HG03097 (cell line): ENCODE measurements around the gene MARCHF2.
"Not testable (repeated sequence)": the region's sequence is repeated elsewhere in the genome, so short reads cannot be mapped to it uniquely, and the experiment has no call there.

ENCODE experiments used
- ATAC-seq: cut with Tn5 transposase; IDR thresholded peaks from one replicate; pipeline ENCODE4 v1.9.1; 2021; ENCODE audit not compliant: unreplicated experiment, low FRiP score

The MARCHF2 gene

GRCh38 chr19:8404391-8405151, 8.5 kb upstream of the MARCHF2 start:
- ATAC-seq = no peak

GRCh38 chr19:8410718-8411117, 2.4 kb upstream of the MARCHF2 start:
- not testable (repeated sequence) for ATAC-seq

- ATAC-seq = no peak
These were observed 507 bp downstream of the MARCHF2 start for GRCh38 chr19:8413629-8413995.

GRCh38 chr19:8416796-8417195, 3.7 kb downstream of the MARCHF2 start:
- no peak for ATAC-seq

GRCh38 chr19:8421484-8422461, 8.7 kb downstream of the MARCHF2 start:
- ATAC-seq = no peak

GRCh38 chr19:8423817-8424223, 10.7 kb downstream of the MARCHF2 start:
- ATAC-seq = no peak

- ATAC-seq = not testable (repeated sequence)
These were observed 12.2 kb downstream of the MARCHF2 start for GRCh38 chr19:8425331-8425730.

- no peak for ATAC-seq
These were observed 13.2 kb downstream of the MARCHF2 start for GRCh38 chr19:8426283-8426682.

- ATAC-seq = no peak
These were observed 15.9 kb downstream of the MARCHF2 start for GRCh38 chr19:8429044-8429443.

GRCh38 chr19:8429826-8430225, 16.7 kb downstream of the MARCHF2 start:
- ATAC-seq = no peak

- ATAC-seq = no peak
These were observed 17.5 kb downstream of the MARCHF2 start for GRCh38 chr19:8430650-8431049.

- no peak for ATAC-seq
These were observed 25.1 kb downstream of the MARCHF2 start for GRCh38 chr19:8438236-8438635.

- ATAC-seq = no peak
These were observed 28.8 kb downstream of the MARCHF2 start for GRCh38 chr19:8441725-8442544.

GRCh38 chr19:8444140-8444676, 31.1 kb downstream of the MARCHF2 start:
- ATAC-seq = not testable (repeated sequence)

- peak; percentile 92 for ATAC-seq
These were observed 31.8 kb downstream of the MARCHF2 start, which contains the start of gene HNRNPM for GRCh38 chr19:8444677-8445487. Gene HNRNPM, plus strand, starts transcription at chr19:8444975. Its CDS starts 24 bp downstream, at chr19:8444999.

GRCh38 chr19:8445488-8446001, 32.4 kb downstream of the MARCHF2 start:
- ATAC-seq = peak; percentile 22

GRCh38 chr19:8446061-8446709, 33.1 kb downstream of the MARCHF2 start:
- no peak for ATAC-seq

- ATAC-seq = no peak
These were observed 36.7 kb downstream of the MARCHF2 start for GRCh38 chr19:8449830-8450229.

- ATAC-seq = no peak
These were observed 38.3 kb downstream of the MARCHF2 start for GRCh38 chr19:8451377-8451776.
